Ascending aorta (tissue), 2 donors: ENCODE results near the gene PDXK. TPM values are rescaled to one million over a fixed set of nuclear protein-coding genes. Genes with fewer than 3 reads are reported as not detected.
A peak's percentile ranks its signal among the peaks of the same experiment; 100 is the strongest.
"Not testable (repeated sequence)": the region's sequence is repeated elsewhere in the genome, so short reads cannot be mapped to it uniquely, and the experiment has no call there.

Source experiments
- DNase-seq, 2 donors: peaks; one replicate each; pipeline ENCODE4 v3.0.0-alpha.2; 2019; ENCODE audit warnings: low spot score in 2 of 2
- H3K27ac ChIP-seq, 2 donors: fragments of 200-600 bp; sonication (generic); one replicate each; pipeline ENCODE4 v1.5.1; 2016 to 2017; ENCODE audit warnings: mild to moderate bottlenecking in 1 of 2
- H3K27me3 ChIP-seq: fragments of 200-600 bp; sonication (generic); one replicate; pipeline ENCODE4 v1.5.1; 2017
- H3K36me3 ChIP-seq, 2 donors: fragments of 200-600 bp; sonication (generic); one replicate each; pipeline ENCODE4 v1.5.1; 2016
- H3K4me1 ChIP-seq, 2 donors: fragments of 200-600 bp; sonication (generic); one replicate each; pipeline ENCODE4 v1.5.1; 2016 to 2017; ENCODE audit warnings: mild to moderate bottlenecking in 1 of 2
- H3K4me3 ChIP-seq, 2 donors: fragments of 200-600 bp; sonication (generic); one replicate each; pipeline ENCODE4 v1.5.1; 2016 to 2017; ENCODE audit warnings: mild to moderate bottlenecking in 1 of 2
- H3K9me3 ChIP-seq, 2 donors: fragments of 200-600 bp; sonication (generic); one replicate each; pipeline ENCODE4 v1.5.1; 2016
- intact Hi-C: fragments of 100-400 bp; cut with DNase I; formaldehyde crosslinking; loops from one replicate; pipeline ENCODE4 v1.15.1; 2023
- total RNA-seq: library from RNA; depleted of rRNA; stranded (reverse); fragments of >200 nt; gene quantifications from one replicate; pipeline ENCODE4 v1.1.0, GENCODE V29; 2016
- TF ChIP-seq, protein P1 (sequence below), 3 experiments: fragments of 200-600 bp in 2 of 3; fragments of 450-650 bp in 1 of 3; sonication (generic) in 2 of 3; IDR thresholded peaks; one replicate each; pipeline ENCODE4 v1.5.1; 2016 to 2019; ENCODE audit warnings: antibody characterized with exemption in 3 of 3, mild to moderate bottlenecking in 1 of 3, moderate library complexity in 1 of 3

The PDXK gene
- total RNA-seq, 1 donor from 2014 or later: 102 TPM

DNA sequence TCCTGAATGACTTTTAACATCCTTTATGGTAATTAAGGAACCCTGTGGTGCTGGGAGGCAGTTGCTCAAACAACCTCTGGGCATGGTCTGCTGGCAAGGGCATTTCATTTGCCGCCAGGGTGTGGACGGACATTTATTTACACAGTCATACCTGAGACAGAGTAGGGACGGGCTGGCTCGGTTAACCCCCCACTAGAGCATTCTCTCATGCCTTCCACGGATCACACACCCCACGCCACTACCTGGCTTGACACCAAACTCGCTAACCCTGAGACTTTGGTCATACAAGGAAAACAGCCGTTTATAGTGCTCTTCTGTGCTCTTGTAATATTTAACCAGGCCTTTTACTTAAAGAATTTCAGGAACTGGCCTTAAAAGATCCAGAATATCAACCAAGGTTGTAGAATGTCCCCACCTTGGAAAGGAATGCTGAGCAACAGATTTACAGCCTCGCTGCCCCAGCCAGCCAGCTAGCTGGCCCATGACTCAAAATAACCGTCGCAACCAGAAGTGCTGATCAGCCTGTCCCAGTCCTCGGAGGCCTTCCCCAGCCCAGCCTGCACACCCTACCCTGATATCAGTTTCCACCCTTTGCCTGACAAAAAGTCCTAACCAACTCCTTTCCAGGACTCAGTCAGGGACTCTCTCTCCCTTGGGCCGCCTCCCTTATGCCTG, 6.5 kb upstream of the PDXK start:
- Histone ChIP-seq H3K27ac (peak overlapping the region; percentile 43 to 63), H3K27me3 (no peaks in the 10 kb centered on the region), H3K4me3 (no peak overlapping the region), H3K36me3 (no peaks in the 10 kb centered on the region), H3K4me1 (peaks cover 3 to 5% of the 10 kb centered on the region in 2 donors), H3K9me3 (no peaks in the 10 kb centered on the region)
- intact Hi-C loops: no loop called here
- TF ChIP-seq, protein P1, sequence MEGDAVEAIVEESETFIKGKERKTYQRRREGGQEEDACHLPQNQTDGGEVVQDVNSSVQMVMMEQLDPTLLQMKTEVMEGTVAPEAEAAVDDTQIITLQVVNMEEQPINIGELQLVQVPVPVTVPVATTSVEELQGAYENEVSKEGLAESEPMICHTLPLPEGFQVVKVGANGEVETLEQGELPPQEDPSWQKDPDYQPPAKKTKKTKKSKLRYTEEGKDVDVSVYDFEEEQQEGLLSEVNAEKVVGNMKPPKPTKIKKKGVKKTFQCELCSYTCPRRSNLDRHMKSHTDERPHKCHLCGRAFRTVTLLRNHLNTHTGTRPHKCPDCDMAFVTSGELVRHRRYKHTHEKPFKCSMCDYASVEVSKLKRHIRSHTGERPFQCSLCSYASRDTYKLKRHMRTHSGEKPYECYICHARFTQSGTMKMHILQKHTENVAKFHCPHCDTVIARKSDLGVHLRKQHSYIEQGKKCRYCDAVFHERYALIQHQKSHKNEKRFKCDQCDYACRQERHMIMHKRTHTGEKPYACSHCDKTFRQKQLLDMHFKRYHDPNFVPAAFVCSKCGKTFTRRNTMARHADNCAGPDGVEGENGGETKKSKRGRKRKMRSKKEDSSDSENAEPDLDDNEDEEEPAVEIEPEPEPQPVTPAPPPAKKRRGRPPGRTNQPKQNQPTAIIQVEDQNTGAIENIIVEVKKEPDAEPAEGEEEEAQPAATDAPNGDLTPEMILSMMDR (IDR thresholded peaks at IDR 0.05): no peak
- no peak for DNase-seq

DNA sequence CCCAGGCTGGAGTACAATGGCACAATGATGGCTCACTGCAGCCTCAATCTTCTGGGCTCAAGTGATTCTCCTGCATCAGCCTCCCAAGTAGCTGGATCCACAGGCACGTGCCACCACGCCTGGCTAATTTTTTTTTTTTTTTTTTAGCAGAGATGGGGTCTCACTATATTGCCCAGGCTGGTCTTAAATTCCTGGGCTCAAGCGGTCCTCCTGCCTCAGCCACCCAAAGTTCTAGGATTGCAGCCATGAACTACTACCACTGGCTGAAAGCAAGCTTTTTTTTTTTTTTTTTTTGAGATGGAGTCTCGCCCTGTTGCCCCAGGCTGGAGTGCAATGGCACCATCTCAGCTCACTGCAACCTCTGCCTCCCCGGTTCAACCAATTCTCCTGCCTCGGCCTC, 5.8 kb upstream of the PDXK start:
- H3K9me3 ChIP-seq, H3K4me1 ChIP-seq, H3K27me3 ChIP-seq, H3K4me3 ChIP-seq, H3K36me3 ChIP-seq, DNase-seq, intact Hi-C loops: not testable (repeated sequence)
- peak overlapping the region; percentile 43 to 63 for H3K27ac ChIP-seq

DNA sequence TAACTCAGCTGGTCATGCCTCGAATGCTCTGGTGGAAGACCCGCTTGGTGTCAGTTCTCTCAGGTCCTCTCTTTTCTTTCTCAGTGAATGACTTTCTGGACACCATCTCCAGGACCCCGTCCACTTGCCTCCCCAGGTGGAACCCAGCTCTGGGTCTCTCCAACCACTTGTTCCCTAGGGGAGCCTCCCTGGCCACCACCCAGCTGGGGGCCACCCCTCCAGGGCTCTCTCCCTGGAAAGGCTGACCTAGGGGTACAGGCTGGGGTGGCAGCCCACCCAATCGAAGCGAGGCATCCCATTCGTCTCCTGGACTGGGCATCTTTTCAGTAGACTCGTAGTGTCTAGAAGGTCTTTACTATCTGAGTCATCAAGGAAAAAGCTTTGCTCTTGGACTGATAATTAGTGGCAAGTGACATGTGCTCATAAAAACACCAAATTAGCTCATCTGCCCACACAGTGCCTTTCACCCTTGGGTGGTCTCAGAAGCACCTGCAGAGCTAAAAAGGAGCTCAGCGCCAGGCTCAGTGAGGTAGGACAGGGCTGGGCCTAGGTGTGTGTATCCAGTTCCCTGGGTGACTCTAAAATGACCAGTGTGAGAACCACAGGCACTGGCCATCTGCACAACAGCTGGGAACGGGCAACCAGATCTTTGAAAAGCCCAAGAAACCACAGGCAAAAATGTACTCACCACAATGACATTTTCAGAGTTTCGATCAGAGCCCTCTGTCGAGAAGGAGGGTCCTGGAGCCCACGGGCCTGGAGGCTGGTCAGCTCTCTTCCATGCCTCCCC, 2.4 kb upstream of the PDXK start:
- intact Hi-C loops: no loop called here
- Histone ChIP-seq H3K4me3 (no peak overlapping the region), H3K27ac (no peak overlapping the region), H3K4me1 (peaks cover 17 to 25% of the 10 kb centered on the region in 2 donors), H3K9me3 (no peaks in the 10 kb centered on the region), H3K36me3 (no peaks in the 10 kb centered on the region), H3K27me3 (no peaks in the 10 kb centered on the region)
- DNase-seq: no peak
- TF ChIP-seq, protein P1 (IDR thresholded peaks at IDR 0.05): no peak

DNA sequence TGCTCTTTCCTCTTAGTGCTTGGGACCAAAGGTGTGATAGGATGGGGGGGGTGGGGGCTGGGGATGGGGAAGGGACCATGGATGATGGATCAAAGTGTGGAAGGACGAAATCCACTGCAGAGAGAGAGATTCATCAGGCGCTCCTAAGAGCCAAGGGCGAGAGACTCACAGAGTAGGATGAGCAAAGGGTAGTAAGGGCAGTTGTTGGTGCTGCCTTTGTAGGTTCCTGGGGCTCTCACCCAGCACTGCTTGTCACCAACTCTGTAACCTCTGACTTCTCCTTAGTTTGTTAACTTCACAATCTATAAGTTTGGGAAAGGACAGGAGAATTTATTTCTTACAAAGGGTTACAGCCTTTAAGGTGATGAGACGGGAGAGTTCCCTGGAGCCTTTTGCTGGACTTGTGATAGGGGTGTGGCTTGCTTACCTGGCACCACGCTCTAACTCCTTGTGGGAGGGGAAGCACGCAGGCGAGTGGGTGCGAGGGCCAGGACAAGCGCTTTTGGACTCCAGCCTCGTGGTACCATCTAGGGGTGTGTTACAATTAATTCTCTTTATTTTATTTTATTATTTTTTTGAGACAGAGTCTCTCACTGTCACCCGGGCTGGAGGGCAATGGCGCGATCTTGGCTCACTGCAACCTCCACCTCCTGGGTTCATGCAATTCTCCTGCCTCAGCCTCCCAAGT, 1.6 kb upstream of the PDXK start:
- Histone ChIP-seq H3K27ac (no peak overlapping the region), H3K4me3 (no peak overlapping the region), H3K9me3 (no peaks in the 10 kb centered on the region), H3K4me1 (peaks cover 18 to 27% of the 10 kb centered on the region in 2 donors), H3K36me3 (no peaks in the 10 kb centered on the region), H3K27me3 (no peaks in the 10 kb centered on the region)
- TF ChIP-seq, protein P1 (IDR thresholded peaks at IDR 0.05): no peak
- intact Hi-C loops: no loop called here
- no peak for DNase-seq

DNA sequence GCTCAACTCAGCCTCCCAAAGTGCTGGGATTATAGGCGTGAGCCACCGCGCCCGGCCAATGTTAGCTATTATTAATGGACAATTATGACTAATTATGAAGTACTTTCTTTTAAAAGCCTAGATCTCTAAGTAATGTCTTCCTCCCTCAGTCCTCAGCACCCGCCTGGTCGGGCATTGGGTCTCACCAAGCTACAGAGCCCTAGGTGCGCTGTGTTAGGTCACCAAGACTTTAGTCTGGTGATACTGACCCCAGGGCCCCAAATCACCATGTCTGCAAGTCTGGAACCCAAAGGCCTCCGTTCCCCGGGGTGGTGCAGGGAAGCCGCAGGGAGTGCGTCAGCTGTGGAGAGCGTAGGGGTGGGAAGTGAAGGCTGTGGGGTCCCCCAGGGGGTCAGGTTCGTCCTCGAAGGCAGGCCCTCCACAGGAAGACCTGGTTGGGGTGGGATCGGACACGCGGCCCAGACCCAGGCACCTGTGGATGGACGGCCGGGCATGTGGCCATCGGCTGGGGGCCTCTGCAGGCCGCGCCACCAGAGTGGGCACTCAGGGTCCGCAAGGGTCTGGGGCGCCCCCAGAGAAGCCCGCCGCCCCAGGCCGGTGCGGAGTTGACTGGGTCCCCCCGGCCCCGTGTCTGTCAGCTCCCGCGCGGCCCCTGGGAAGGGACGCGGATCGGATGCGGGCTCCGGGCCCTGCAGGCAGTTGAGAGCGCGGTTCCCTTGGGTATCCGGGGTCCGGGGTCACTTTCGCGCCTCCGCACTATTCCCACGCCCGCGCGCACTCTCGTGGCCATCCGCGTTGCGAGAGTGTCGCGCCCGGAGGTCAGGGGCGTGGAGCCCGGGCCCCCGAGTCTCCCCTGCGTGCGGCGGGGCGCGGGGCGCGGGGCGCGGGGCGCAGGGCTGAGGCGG, 710 bp upstream of the PDXK start:
- Histone ChIP-seq H3K4me3 (peak overlapping the region; percentile 81 to 100), H3K9me3 (no peaks in the 10 kb centered on the region), H3K27me3 (no peaks in the 10 kb centered on the region), H3K4me1 (peaks cover 16 to 27% of the 10 kb centered on the region in 2 donors), H3K27ac (peak overlapping the region; percentile 84 to 92), H3K36me3 (no peaks in the 10 kb centered on the region)
- intact Hi-C loops: loop anchor here (1.0 kb wide), 1 partner anchor 15 kb away; no protein-coding TSS in a partner anchor
- TF ChIP-seq, protein P1 (IDR thresholded peaks at IDR 0.05): peak in 1 of 3 experiments; percentile 8
- no peak for DNase-seq
